ENCODE measurements around the gene OR8K1.

The OR8K1 gene

GRCh38 chr11:56345739-56346138 lies at the start of gene OR8K1:
OR8K1 (plus strand) TSS chr11:56346039; CDS start chr11:56346039, 0 bp downstream.
- no peak for DNase-seq

DNA sequence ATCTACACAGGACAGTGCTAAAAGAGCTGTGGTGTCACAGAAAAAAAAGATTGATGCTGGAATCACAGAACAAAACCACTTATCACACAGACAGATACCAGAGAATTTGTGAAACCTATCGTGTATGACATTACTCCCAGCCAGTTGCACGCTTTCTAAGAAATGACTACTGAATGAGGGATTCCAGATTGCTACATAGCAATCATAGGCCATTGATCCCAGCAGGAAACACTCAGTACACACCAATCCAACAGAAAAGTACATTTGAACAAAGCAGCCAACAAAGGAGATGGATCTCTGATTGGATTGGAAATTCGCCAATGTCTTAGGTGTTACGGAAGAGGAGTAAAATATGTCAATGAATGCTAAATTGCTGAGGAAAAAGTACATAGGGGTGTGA lies 48.9 kb upstream of the OR8K1 start:
- DNase-seq, result no peak

GRCh38 chr11:56307836-56308235 lies 38.0 kb upstream of the OR8K1 start:
- DNase-seq, result no peak

DNA sequence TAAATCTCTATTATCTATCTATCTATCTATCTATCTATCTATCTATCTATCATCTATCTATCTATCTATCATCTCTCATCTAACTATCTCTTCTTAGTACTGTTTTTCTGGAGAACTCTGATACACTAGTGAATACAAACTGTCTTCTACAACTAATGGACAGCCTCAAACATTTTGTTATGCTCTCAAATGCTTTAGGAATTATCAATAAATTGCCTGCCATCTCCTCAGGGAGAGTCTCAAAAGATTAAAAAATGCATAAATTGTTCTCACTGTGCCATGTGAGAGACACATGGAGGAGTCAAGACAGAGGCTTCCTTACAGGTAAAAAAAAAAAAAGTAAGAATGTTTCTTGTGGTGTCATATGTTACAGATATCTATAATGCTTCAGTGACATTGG lies 31.0 kb upstream of the OR8K1 start, which contains the start of gene OR8K3:
Gene OR8K3 (plus strand): TSS at position 301 of the 400 bp plus-strand sequence. CDS start 3,163 bp downstream, outside the sequence.
- no peak for DNase-seq

DNA sequence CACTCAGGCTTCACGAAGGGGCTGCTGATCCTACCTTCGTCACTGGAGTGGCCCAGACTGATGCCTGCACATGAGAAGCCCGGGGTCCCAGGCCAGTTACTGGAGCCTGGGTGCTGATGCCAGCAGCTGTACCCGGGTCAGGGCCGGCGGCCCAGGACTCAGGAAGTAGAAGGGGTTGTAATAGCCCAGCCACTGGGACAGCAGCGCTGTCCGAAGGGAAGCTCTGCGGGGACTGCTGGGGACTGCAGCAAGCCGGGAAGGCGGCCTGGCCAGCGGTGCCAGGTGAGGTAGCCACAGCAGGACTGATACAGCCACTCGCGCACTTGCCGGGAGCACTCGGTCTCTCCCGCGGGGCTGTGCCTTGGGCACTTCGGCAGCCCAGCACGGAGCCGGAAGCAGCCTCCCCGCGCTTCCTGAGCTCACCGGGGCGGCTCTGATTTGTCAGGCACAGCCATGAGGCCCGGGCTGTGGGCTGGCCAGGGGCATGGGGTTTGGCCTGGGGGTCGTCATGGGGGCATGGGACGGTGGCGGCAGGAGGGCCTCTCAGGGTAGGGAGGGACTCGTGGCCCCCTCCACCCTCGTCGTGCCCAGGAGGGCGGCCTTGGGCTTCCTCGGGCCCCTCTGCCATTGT lies 13.9 kb upstream of the OR8K1 start:
- no peak for DNase-seq

DNA sequence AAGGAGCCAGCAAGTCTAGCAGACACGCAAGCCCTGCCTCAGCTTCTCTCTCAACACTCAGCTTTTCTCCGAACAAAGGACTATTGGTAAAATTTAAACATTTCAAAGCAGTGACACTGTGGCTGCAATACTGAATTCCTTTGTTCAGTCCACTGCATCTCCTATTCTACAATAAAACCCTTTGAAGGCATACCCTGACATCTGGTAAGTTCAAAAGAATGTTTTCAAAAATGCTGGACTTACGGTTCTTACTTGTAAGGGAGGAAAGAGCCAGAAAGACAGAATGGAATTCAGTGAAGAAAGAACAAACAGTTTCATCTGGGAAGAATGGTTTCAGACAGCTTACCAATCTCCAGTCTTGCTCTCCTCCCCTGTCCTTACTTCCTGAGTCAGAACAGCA lies 12.7 kb upstream of the OR8K1 start:
- DNase-seq, result no peak

DNA sequence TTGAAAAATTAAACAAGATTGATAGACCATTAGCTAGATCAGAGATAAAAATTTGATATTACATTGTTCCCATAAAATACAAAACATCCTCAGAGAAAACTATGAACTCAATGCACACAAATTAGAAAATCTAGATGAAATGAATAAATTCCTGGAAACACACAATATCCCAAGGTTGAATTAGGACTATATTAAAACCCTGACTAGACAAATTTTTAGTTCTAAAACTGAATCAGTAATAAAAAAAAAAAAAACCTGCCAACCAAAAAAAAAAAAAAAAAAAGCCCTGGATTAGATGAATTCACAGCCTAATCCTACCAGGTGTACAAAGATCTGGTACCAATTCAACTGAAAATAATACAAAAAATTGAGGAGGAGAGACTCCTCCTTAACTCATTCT lies 5.5 kb upstream of the OR8K1 start:
- no peak for DNase-seq

DNA sequence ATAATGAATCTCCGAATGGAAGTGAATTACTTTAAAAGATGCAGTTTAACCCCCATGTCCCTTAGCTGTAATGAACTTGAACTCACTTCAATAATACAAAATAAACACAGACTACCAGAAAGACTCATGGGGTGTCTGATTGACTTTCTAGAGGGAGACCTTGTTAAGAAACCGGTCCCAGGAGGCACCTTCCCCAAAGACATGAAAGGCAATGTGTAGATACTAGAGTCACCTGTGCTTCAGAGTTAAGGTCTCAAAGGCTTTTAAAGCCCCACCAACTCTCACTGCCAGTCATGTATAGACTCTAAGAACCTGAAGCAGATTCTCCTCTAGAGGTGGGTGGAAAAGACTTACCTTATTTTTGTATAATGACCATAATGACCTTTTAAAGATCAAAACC lies 8.2 kb downstream of the OR8K1 start, which contains the start of gene OR8J1:
Gene OR8J1 (plus strand): TSS at position 301 of the 400 bp plus-strand sequence. CDS start 5,956 bp downstream, outside the sequence.
- no peak for DNase-seq

DNA sequence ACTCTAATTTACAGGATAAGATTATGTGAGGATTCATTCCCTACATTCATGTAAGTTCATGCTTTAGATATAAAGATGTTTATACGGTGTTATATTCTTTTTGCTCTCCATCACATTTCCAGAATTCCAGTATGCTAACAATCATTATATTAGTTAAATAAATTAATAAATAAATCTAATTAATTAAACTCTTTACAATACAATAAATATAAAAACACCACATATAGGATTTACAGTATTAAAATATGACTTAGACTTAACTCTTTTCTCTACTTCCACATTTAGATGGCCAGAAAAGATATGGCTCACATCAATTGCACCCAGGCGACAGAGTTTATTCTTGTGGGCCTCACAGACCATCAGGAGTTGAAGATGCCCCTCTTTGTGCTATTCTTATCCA lies 29.5 kb downstream of the OR8K1 start, which contains the start of gene OR8U1:
Gene OR8U1 (plus strand): TSS at position 301 of the 400 bp plus-strand sequence. CDS start 0 bp downstream, at position 301.
- no peak for DNase-seq

DNA sequence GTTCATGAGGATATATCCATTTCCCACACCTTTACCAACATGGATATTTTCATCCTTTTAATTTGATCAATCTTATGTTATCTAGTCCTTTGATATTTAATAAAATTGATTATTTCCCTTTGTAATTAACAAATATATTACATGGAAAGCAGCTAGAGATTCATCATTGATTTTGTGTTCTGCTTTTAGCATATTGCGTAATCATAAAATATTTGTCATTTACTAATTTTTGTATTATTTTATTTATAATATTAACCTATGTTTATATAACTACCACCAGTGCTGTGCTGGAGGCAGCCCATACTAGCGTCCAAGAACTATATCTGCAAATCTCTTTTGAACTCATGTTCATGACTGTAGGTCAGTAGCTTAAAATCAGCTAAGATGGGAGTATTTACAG lies 34.3 kb downstream of the OR8K1 start:
- no peak for DNase-seq

DNA sequence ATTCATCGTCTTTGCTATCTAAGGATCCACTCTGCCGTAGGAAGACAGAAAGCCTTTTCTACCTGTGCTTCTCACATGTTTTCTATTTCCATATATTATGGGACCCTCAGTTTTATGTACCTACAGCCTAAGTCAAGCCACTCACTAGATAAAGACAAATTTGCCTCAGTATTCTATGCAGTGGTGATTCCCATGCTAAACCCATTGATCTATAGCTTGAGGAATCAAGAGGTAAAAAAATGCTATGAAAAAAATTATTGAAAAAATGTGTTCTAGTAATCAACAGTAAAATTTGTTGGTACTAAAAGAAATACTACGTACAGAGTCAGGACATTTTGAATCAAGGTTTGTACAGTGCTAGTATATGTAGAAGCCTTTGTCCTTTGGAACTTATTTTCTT lies 48.5 kb downstream of the OR8K1 start:
- DNase-seq, result no peak

GRCh38 chr11:56396047-56396446 lies 50.2 kb downstream of the OR8K1 start:
- DNase-seq, result no peak

Data from activated T-cell treated with anti-CD3 and anti-CD28 coated beads, Interleukin-2, amount 50 U/mL, for 48 hours (primary cell).